AG10803 (cell line): ENCODE results near the gene DDX24.

ENCODE experiments used
- DNase-seq: peaks from one replicate; pipeline ENCODE4 v3.0.0; 2010; ENCODE audit warnings: low read depth
- H3K4me3 ChIP-seq: 2 replicates; pipeline ENCODE4 v1.5.1; 2011; ENCODE audit warnings: mild to moderate bottlenecking, low read length, control low read depth
- TF ChIP-seq, protein P1 (sequence below): conservative IDR thresholded peaks from 2 replicates; pipeline ENCODE4 v1.5.1; 2011; ENCODE audit warnings: mild to moderate bottlenecking, low read length, control low read depth, inconsistent platforms

DDX24 gene

DNA sequence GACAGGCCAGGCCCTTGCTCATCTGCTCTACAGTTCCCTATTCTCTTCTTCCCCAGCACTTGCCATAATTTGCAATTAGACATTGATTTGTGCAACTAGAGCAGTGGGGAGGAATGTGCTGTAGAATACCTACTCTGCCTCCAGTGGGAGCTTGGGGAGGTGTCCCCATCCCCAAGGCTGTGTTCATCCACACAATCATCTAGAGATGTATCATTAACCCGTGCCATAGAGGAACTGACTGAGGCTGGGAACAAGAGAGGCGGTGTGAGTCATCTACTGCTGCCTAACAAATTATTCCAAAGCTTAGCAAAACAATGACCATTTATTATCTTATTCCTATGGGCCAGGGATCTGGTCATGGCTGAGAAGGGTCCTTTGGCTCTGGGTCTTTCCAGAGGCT is 60.0 kb downstream of the DDX24 start:
- DNase-seq, result no peak
- TF ChIP-seq, protein P1, sequence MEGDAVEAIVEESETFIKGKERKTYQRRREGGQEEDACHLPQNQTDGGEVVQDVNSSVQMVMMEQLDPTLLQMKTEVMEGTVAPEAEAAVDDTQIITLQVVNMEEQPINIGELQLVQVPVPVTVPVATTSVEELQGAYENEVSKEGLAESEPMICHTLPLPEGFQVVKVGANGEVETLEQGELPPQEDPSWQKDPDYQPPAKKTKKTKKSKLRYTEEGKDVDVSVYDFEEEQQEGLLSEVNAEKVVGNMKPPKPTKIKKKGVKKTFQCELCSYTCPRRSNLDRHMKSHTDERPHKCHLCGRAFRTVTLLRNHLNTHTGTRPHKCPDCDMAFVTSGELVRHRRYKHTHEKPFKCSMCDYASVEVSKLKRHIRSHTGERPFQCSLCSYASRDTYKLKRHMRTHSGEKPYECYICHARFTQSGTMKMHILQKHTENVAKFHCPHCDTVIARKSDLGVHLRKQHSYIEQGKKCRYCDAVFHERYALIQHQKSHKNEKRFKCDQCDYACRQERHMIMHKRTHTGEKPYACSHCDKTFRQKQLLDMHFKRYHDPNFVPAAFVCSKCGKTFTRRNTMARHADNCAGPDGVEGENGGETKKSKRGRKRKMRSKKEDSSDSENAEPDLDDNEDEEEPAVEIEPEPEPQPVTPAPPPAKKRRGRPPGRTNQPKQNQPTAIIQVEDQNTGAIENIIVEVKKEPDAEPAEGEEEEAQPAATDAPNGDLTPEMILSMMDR, result no peak
- no peak overlapping the region for H3K4me3 ChIP-seq

DNA sequence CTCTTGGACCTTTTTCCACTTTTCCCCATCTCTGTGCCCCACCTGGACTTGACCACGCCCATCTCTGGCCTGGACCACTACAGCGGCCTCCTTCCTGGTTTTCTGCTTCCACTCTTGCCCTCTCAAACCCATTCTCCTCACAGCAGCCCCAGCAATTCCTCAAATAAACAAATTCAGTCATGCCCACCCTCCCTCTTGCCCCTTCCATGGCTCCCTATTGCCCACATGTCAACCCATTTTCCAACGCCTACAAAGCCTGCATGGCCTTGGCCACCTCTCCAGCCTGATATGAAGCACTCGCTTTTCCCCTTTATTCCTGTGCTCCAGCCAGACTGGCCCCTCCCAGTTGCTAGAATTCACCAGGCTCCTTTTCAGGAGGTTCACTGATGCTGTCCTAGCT is 60.7 kb downstream of the DDX24 start:
- no peak overlapping the region for H3K4me3 ChIP-seq
- TF ChIP-seq, protein P1, result no peak
- DNase-seq, result no peak

DNA sequence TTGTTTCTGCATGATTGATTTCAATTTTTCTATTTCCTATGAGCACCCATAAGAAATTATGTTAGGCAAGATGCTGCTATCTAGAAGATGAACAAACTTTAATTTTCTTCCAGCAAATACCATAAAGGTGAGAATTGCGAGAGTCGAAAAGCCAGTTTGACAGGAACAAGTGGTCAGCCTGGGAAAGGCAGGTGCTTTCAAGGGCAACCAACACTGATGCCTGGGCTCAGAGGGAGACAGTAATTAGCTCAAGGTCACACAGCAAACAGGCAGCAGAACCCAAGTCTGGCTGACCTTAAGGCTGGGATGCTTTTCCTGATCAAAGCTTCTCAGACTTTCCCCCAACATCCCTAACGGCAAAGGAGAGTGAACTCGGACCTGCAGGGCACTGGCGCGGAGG is 61.7 kb downstream of the DDX24 start:
- TF ChIP-seq, protein P1, result no peak
- no peak for DNase-seq
- H3K4me3 ChIP-seq, result no peak overlapping the region

DNA sequence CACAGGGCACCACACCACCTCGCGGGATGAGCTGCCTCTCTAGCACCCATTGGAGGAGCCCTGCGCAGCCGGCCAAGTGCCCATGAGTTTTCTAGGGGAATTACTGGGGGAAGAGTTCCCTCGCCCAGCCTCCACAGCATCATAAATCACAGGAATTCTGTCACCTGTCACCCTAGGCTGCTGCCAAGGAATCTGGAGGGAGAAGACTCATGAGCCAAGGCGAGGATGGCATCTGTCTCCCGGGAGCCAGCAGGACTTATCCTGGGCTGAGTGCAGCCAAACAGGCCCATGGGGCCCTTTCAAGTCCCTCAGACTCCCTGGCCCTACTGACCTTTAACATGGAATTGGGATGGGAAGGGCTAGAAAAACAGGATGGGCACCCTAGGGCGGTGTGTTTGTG is 62.7 kb downstream of the DDX24 start:
- DNase-seq, result no peak

GRCh38 chr14:94016446-94016976 is 64.5 kb downstream of the DDX24 start:
- no peak for DNase-seq
- TF ChIP-seq, protein P1, result no peak
- no peak overlapping the region for H3K4me3 ChIP-seq

More for the DNA sequence above, 62.7 kb downstream of the DDX24 start:
- no peak overlapping the region for H3K4me3 ChIP-seq
- TF ChIP-seq, protein P1, result no peak

DNA sequence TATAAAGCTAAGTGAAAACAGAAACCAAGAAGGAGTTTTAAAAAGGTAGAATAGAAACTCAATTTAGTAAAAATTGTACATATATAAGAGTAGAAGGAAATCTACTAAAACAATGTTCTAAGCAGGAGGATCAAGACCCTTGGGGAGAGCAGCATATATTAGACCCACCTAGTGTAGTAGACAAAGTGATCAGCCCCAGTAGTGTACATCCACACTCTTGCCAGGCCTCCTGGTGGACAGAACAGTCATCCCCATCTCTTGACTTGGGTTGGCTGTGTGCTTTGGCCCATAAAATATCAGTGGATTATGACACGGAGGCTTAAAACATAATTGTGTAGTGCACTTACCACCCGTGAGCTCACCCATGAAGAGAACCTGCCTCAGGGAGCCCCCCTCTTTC is 65.8 kb downstream of the DDX24 start:
- DNase-seq, result no peak
- TF ChIP-seq, protein P1, result no peak
- H3K4me3 ChIP-seq, result no peak overlapping the region

DNA sequence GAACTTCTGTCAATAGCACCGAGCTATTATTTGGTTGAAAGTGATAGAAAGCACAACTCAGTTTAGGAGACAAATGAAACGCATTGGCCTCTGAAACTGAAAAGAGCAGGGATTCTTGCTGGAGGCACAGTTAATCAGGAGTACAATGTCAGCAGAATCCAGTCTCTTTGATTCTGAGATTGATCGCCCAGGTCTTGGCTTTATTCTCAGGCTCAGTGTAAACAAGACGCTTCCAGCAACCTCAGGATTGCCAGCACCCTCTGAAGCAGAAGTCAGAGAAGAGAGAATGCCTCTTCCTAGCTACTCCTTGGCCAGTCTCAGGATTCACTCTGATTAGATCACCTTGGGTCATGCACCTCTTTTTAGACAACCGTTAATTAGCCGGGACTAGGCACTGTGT is 66.6 kb downstream of the DDX24 start:
- DNase-seq, result no peak
- H3K4me3 ChIP-seq, result no peak overlapping the region
- TF ChIP-seq, protein P1, result no peak
